Esophagus muscularis mucosa (tissue), 3 donors: ENCODE measurements around the gene ODF4.

ENCODE experiments used
- CTCF ChIP-seq, 3 experiments: fragments of 200-600 bp in 2 of 3; fragments of 450-650 bp in 1 of 3; sonication (generic) in 2 of 3; IDR thresholded peaks; one replicate each; pipeline ENCODE4 v1.5.1; 2017 to 2019; ENCODE audit warnings: antibody characterized with exemption in 3 of 3, mild to moderate bottlenecking in 2 of 3, moderate library complexity in 1 of 3
- POLR2A ChIP-seq: fragments of 450-650 bp; IDR thresholded peaks from one replicate; pipeline ENCODE4 v1.6.1; 2017; ENCODE audit warnings: antibody characterized with exemption, moderate library complexity, mild to moderate bottlenecking, low read depth
- POLR2AphosphoS5 ChIP-seq, 2 donors: sonication (generic); formaldehyde crosslinking; IDR thresholded peaks; one replicate each; pipeline ENCODE4 v1.6.1; 2017; ENCODE audit warnings: antibody characterized with exemption in 2 of 2

- no peak for TF ChIP-seq CTCF (IDR thresholded peaks at IDR 0.05)
- no peak for TF ChIP-seq POLR2A
- TF ChIP-seq POLR2AphosphoS5 (IDR thresholded peaks at IDR 0.05), result no peak
Measured at GRCh38 chr17:8350339-8350738, 10.7 kb downstream of the ODF4 start.
